ENCODE measurements around the gene LRMDA. TPM values are rescaled to one million over a fixed set of nuclear protein-coding genes. Genes with fewer than 3 reads are reported as not detected.

LRMDA gene
- total RNA-seq, 1 donor from 2014 or later = 0.19 TPM

- Mint-ChIP-seq H3K9me3 (ENCODE audit: unreplicated experiment) (no peaks in the 10 kb centered on the region), H3K36me3 (ENCODE audit: unreplicated experiment) (peaks cover 2% of the 10 kb centered on the region), H3K4me1 (ENCODE audit: unreplicated experiment) (peaks cover 35% of the 10 kb centered on the region), H3K27ac (ENCODE audit: unreplicated experiment) (no peak overlapping the region), H3K27me3 (ENCODE audit: unreplicated experiment) (peaks cover under 1% of the 10 kb centered on the region), H3K4me3 (ENCODE audit: unreplicated experiment) (no peak overlapping the region)
- no peak for DNase-seq (ENCODE audit: extremely low spot score, unreplicated experiment)
- TF ChIP-seq CTCF (IDR thresholded peaks at IDR 0.05) = no peak
Observed at GRCh38 chr10:76554033-76554408, 1122.6 kb downstream of the LRMDA start.

GRCh38 chr10:76554478-76554877 lies 1123.1 kb downstream of the LRMDA start:
- no peaks in the 10 kb centered on the region for H3K9me3 Mint-ChIP-seq (ENCODE audit: unreplicated experiment)
- peaks cover 2% of the 10 kb centered on the region for H3K36me3 Mint-ChIP-seq (ENCODE audit: unreplicated experiment)
- no peak overlapping the region for H3K27ac Mint-ChIP-seq (ENCODE audit: unreplicated experiment)
- peaks cover 40% of the 10 kb centered on the region for H3K4me1 Mint-ChIP-seq (ENCODE audit: unreplicated experiment)
- no peak overlapping the region for H3K4me3 Mint-ChIP-seq (ENCODE audit: unreplicated experiment)
- TF ChIP-seq CTCF (IDR thresholded peaks at IDR 0.05) = no peak
- no peak for DNase-seq (ENCODE audit: extremely low spot score, unreplicated experiment)
- no peaks in the 10 kb centered on the region for H3K27me3 Mint-ChIP-seq (ENCODE audit: unreplicated experiment)

- Mint-ChIP-seq H3K9me3 (ENCODE audit: unreplicated experiment) (no peaks in the 10 kb centered on the region), H3K4me3 (ENCODE audit: unreplicated experiment) (no peak overlapping the region), H3K27ac (ENCODE audit: unreplicated experiment) (no peak overlapping the region), H3K36me3 (ENCODE audit: unreplicated experiment) (peaks cover 2% of the 10 kb centered on the region), H3K4me1 (ENCODE audit: unreplicated experiment) (peaks cover 47% of the 10 kb centered on the region), H3K27me3 (ENCODE audit: unreplicated experiment) (no peaks in the 10 kb centered on the region)
- TF ChIP-seq CTCF (IDR thresholded peaks at IDR 0.05) = no peak
- DNase-seq (ENCODE audit: extremely low spot score, unreplicated experiment) = no peak
Observed at GRCh38 chr10:76555067-76555670, 1123.7 kb downstream of the LRMDA start.

- no peak for DNase-seq (ENCODE audit: extremely low spot score, unreplicated experiment)
- H3K4me1 Mint-ChIP-seq (ENCODE audit: unreplicated experiment) = peaks cover 50% of the 10 kb centered on the region
- no peak overlapping the region for H3K27ac Mint-ChIP-seq (ENCODE audit: unreplicated experiment)
- H3K27me3 Mint-ChIP-seq (ENCODE audit: unreplicated experiment) = no peaks in the 10 kb centered on the region
- H3K4me3 Mint-ChIP-seq (ENCODE audit: unreplicated experiment) = no peak overlapping the region
- no peak for TF ChIP-seq CTCF (IDR thresholded peaks at IDR 0.05)
- H3K36me3 Mint-ChIP-seq (ENCODE audit: unreplicated experiment) = peaks cover 2% of the 10 kb centered on the region
- no peaks in the 10 kb centered on the region for H3K9me3 Mint-ChIP-seq (ENCODE audit: unreplicated experiment)
Observed at GRCh38 chr10:76557366-76557765, 1125.9 kb downstream of the LRMDA start.

GRCh38 chr10:76558586-76558985 lies 1127.2 kb downstream of the LRMDA start:
- TF ChIP-seq CTCF (IDR thresholded peaks at IDR 0.05) = no peak
- Mint-ChIP-seq H3K27ac (ENCODE audit: unreplicated experiment) (peak overlapping the region; percentile 91), H3K27me3 (ENCODE audit: unreplicated experiment) (no peaks in the 10 kb centered on the region), H3K9me3 (ENCODE audit: unreplicated experiment) (no peaks in the 10 kb centered on the region), H3K4me3 (ENCODE audit: unreplicated experiment) (no peak overlapping the region), H3K36me3 (ENCODE audit: unreplicated experiment) (peaks cover 2% of the 10 kb centered on the region), H3K4me1 (ENCODE audit: unreplicated experiment) (peaks cover 47% of the 10 kb centered on the region)
- no peak for DNase-seq (ENCODE audit: extremely low spot score, unreplicated experiment)
